Upper lobe of left lung (tissue), 4 donors: ENCODE measurements around the gene CSF1.
"Not testable (repeated sequence)": the region's sequence is repeated elsewhere in the genome, so short reads cannot be mapped to it uniquely, and the experiment has no call there.

Source experiments
- CTCF ChIP-seq, 6 experiments: fragments of 450-650 bp in 4 of 6; fragments of 200-600 bp in 2 of 6; sonication (generic) in 2 of 6; IDR thresholded peaks; one replicate each; pipeline ENCODE4 v1.5.1; 2016 to 2019; ENCODE audit warnings: antibody characterized with exemption in 6 of 6
- EP300 ChIP-seq, 4 donors: sonication (generic); formaldehyde crosslinking; IDR thresholded peaks; one replicate each; pipeline ENCODE4 v1.5.1; 2017; ENCODE audit warnings: antibody characterized with exemption in 4 of 4, control low read depth in 2 of 4
- POLR2A ChIP-seq, 4 donors: fragments of 450-650 bp; IDR thresholded peaks; one replicate each; pipeline ENCODE4 v1.5.1; 2016 to 2017; ENCODE audit warnings: antibody characterized with exemption in 4 of 4, mild to moderate bottlenecking in 2 of 4
- POLR2AphosphoS5 ChIP-seq, 2 donors: sonication (generic); formaldehyde crosslinking; IDR thresholded peaks; one replicate each; pipeline ENCODE4 v1.5.1; 2017; ENCODE audit warnings: antibody characterized with exemption in 2 of 2

- not testable (repeated sequence) for TF ChIP-seq CTCF, POLR2A, POLR2AphosphoS5, EP300 (IDR thresholded peaks at IDR 0.05)
Observed at GRCh38 chr1:109879371-109879770, 31.3 kb upstream of the CSF1 start.
